Nephron (organoid): Measurements from ENCODE around the gene PSMB7.

Source experiments
- H3K27ac Mint-ChIP-seq, 3 experiments: 2 replicates each; pipeline ENCODE4 v1.8.0; 2020; ENCODE audit warnings: mixed read lengths in 3 of 3, mild to moderate bottlenecking in 2 of 3, moderate library complexity in 1 of 3
- H3K27me3 Mint-ChIP-seq: 2 replicates; pipeline ENCODE4 v1.8.0; 2021; ENCODE audit warnings: low read depth, mild to moderate bottlenecking, moderate library complexity, mixed read lengths
- H3K36me3 Mint-ChIP-seq: 2 replicates; pipeline ENCODE4 v1.8.0; 2020; ENCODE audit warnings: low read depth, mixed read lengths
- H3K4me1 Mint-ChIP-seq: 2 replicates; pipeline ENCODE4 v1.8.0; 2020; ENCODE audit warnings: mixed read lengths
- H3K4me3 Mint-ChIP-seq, 3 experiments: 2 replicates each; pipeline ENCODE4 v1.8.0; 2020; ENCODE audit warnings: mild to moderate bottlenecking in 3 of 3, mixed read lengths in 3 of 3, moderate library complexity in 2 of 3
- H3K9me3 Mint-ChIP-seq: 2 replicates; pipeline ENCODE4 v1.8.0; 2020; ENCODE audit warnings: mixed read lengths
- CTCF ChIP-seq, 3 experiments: fragments of 200-600 bp; sonication (generic); IDR thresholded peaks; one replicate each; pipeline ENCODE4 v1.5.0; 2021; ENCODE audit warnings: antibody characterized with exemption in 3 of 3; ENCODE audit not compliant: unreplicated experiment in 3 of 3

Gene PSMB7

GRCh38 chr9:124423591-124423990 is 8.3 kb upstream of the PSMB7 start:
- peak overlapping the region in 1 of 3 experiments; percentile 28 for H3K4me3 Mint-ChIP-seq
- peaks cover 8% of the 10 kb centered on the region for H3K4me1 Mint-ChIP-seq
- H3K9me3 Mint-ChIP-seq, result no peaks in the 10 kb centered on the region
- no peaks in the 10 kb centered on the region for H3K36me3 Mint-ChIP-seq
- no peak for TF ChIP-seq CTCF (IDR thresholded peaks at IDR 0.05; ENCODE audit: unreplicated experiment in 3 of 3)
- peak overlapping the region in 2 of 3 experiments; percentile 3 to 40 for H3K27ac Mint-ChIP-seq
- peaks cover 13% of the 10 kb centered on the region for H3K27me3 Mint-ChIP-seq

GRCh38 chr9:124423155-124423554 is 7.9 kb upstream of the PSMB7 start:
- H3K36me3 Mint-ChIP-seq, result no peaks in the 10 kb centered on the region
- H3K4me3 Mint-ChIP-seq, result peak overlapping the region in 1 of 3 experiments; percentile 28
- H3K27me3 Mint-ChIP-seq, result peaks cover 13% of the 10 kb centered on the region
- H3K9me3 Mint-ChIP-seq, result no peaks in the 10 kb centered on the region
- TF ChIP-seq CTCF (IDR thresholded peaks at IDR 0.05; ENCODE audit: unreplicated experiment in 3 of 3), result no peak
- H3K27ac Mint-ChIP-seq, result peak overlapping the region in 1 of 3 experiments; percentile 40
- peaks cover 8% of the 10 kb centered on the region for H3K4me1 Mint-ChIP-seq

GRCh38 chr9:124420991-124421543 is 5.8 kb upstream of the PSMB7 start:
- peaks cover 13% of the 10 kb centered on the region for H3K27me3 Mint-ChIP-seq
- no peak overlapping the region for H3K27ac Mint-ChIP-seq
- no peak overlapping the region for H3K4me3 Mint-ChIP-seq
- no peaks in the 10 kb centered on the region for H3K36me3 Mint-ChIP-seq
- H3K4me1 Mint-ChIP-seq, result peaks cover 8% of the 10 kb centered on the region
- H3K9me3 Mint-ChIP-seq, result no peaks in the 10 kb centered on the region
- TF ChIP-seq CTCF (IDR thresholded peaks at IDR 0.05; ENCODE audit: unreplicated experiment in 3 of 3), result no peak

GRCh38 chr9:124419832-124420489 is 4.7 kb upstream of the PSMB7 start:
- TF ChIP-seq CTCF (IDR thresholded peaks at IDR 0.05; ENCODE audit: unreplicated experiment in 3 of 3), result peak in 1 of 3 experiments; percentile 43
- Mint-ChIP-seq H3K4me1 (peaks cover 13% of the 10 kb centered on the region), H3K9me3 (peaks cover 3% of the 10 kb centered on the region), H3K36me3 (peaks cover 5% of the 10 kb centered on the region), H3K27me3 (peaks cover 13% of the 10 kb centered on the region), H3K27ac (no peak overlapping the region), H3K4me3 (no peak overlapping the region)

GRCh38 chr9:124415852-124416484 is 726 bp upstream of the PSMB7 start:
- H3K36me3 Mint-ChIP-seq, result peaks cover 32% of the 10 kb centered on the region
- H3K4me1 Mint-ChIP-seq, result peaks cover 21% of the 10 kb centered on the region
- peak overlapping the region; percentile 97 to 98 (median 97) for H3K4me3 Mint-ChIP-seq
- H3K27ac Mint-ChIP-seq, result peak overlapping the region in 2 of 3 experiments; percentile 65 to 89
- H3K9me3 Mint-ChIP-seq, result peaks cover 3% of the 10 kb centered on the region
- TF ChIP-seq CTCF (IDR thresholded peaks at IDR 0.05; ENCODE audit: unreplicated experiment in 3 of 3), result no peak
- H3K27me3 Mint-ChIP-seq, result peaks cover 4% of the 10 kb centered on the region
